Activated CD4-positive, alpha-beta T cell treated with anti-CD3 and anti-CD28 coated beads, Interleukin-10, Interleukin-2, amounts not matched to agents 100 ng/mL and 50 ng/mL, durations not matched to agents 16 hours and 8 hours (primary cell): ENCODE results near the gene TLCD3A.
"Not testable (repeated sequence)": the region's sequence is repeated elsewhere in the genome, so short reads cannot be mapped to it uniquely, and the experiment has no call there.

Source experiments
- DNase-seq: peaks from one replicate; pipeline ENCODE4 v3.0.0-alpha.2; 2020

The TLCD3A gene

GRCh38 chr17:732067-732901 is at the start of gene TLCD3A:
TSS of gene TLCD3A (plus strand) at chr17:732596. CDS start at chr17:732648, 52 bp downstream.
- peak; percentile 65 for DNase-seq

GRCh38 chr17:683040-683439 is 49.4 kb upstream of the TLCD3A start:
- DNase-seq: no peak

DNA sequence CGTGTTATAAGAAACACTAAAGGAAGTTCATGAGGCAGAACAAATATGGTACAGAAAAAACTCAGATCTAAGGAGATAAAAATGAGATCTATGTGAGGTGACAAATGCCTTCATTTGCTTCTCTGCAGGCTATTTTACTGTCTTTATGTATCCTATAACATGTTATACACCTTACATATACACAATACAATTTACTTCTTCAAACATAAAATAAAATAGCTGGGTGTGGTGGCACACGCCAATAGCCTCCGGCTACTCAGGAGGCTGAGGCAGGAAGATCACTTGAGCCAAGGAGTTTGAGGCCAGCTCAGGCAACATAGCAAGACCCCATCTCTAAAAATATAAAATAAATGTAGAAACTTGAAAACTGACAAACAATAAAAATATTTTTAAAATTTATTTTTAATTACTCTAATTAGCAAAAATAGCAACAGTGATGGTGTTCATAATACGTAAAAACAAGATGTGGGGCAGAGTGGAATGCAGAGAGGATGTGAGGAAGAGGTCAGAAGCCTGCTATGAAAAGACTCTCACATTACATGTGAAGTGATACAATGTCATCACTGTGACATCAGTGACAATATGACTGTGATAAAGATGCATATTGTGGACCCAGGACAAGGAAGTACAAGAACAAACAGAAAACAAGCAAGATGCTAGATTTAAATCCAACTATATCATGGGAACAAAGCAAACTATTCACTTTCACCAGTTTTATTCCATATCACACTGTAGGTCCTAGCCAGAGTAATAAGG is 48.7 kb upstream of the TLCD3A start:
- no peak for DNase-seq

DNA sequence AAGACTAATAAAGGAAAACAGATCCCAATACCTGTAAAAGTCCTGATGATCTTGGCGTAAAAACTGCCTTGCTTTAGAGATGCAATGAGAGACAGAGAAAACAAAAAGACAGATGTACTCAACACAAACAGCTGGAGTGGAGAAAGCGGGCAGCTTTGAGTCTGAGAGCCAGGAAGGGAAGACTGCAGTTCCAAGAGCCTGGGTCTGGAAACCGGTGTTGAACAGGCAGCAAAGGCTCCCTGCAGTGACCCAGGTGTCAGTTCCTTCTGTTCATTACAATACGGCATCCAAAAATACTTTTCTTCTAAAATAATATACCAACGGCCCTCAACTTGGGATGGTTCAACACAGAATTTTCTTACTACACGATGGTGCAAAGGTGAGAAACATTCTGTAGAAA is 47.4 kb upstream of the TLCD3A start:
- DNase-seq: no peak

DNA sequence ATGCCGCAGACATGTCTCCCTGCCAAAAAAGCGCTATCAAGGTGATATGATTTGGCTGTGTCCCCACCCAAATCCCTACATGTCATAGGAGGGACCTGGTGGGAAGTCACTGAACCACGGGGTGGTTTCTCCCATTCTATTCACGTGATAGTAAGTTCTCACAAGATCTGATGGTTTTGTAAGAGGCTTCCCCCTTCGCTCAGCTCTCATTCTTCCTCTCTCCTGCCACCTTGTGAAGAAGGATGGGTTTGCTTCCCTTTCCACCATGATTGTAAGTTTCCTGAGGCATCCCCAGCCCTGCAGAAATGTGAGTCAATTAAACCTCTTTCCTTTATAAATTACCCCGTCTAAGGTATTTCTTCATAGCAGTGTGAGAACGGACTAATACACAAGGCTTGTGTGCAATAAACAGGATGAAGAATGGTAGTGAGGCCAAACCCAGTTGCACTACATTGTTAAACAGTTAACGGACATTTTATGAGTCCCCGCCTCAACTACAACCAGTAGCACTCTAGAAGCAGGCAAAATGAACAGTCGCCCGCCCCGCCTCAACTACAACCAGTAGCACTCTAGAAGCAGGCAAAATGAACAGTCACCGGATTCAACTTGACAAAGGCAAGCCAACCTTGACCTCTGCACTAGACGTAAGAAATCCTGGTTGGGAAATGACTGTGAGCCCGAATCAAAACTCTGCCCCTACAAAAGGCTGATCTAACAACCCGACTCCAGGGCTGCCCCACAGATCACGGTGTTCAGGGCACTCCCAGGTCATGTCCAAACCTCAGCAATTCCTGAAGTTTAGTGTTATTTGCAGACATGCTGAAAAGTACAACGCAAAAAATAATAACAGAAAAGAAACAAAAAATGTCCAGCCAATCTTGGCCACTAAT is 44.1 kb upstream of the TLCD3A start:
- DNase-seq: peak; percentile 10

GRCh38 chr17:689556-690275 is 42.7 kb upstream of the TLCD3A start:
- DNase-seq: no peak

GRCh38 chr17:690361-690760 is 42.0 kb upstream of the TLCD3A start:
- no peak for DNase-seq

DNA sequence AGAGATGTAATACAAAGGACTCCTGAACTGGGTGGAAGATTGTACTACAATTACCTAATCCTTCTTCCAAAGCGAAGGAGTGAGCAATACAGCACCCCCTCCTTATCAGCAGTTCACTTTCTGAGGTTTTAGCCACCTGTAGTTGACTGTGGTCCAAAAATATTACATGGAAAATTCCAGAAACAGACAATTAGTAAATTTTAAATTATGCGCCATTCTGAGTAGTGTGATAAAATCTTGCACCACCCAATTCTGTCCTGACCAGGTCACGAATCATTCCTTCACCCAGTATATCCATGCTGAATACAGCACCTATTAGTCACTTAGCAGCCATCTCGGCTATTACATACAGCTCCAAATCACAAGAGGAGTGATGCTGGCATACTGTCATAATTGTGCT is 41.0 kb upstream of the TLCD3A start:
- DNase-seq: no peak

DNA sequence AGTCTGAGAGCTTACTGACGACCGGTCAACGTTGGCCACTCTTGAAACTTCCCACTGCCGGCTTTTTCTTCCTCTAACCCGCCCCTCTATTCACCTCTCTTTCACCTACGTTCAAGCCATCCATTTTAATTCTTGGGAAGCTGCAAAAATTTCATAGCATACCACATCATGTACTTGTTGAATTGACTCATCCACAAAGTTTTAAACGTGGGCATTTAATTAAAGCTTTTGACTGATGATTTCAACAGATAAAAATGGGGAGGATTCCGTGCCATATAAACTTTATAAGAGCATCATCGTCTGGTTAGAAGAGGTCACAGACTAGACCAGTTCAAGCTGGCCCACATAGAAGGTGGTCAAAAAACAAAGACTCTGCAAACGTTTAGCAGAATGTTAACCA is 40.3 kb upstream of the TLCD3A start:
- no peak for DNase-seq

DNA sequence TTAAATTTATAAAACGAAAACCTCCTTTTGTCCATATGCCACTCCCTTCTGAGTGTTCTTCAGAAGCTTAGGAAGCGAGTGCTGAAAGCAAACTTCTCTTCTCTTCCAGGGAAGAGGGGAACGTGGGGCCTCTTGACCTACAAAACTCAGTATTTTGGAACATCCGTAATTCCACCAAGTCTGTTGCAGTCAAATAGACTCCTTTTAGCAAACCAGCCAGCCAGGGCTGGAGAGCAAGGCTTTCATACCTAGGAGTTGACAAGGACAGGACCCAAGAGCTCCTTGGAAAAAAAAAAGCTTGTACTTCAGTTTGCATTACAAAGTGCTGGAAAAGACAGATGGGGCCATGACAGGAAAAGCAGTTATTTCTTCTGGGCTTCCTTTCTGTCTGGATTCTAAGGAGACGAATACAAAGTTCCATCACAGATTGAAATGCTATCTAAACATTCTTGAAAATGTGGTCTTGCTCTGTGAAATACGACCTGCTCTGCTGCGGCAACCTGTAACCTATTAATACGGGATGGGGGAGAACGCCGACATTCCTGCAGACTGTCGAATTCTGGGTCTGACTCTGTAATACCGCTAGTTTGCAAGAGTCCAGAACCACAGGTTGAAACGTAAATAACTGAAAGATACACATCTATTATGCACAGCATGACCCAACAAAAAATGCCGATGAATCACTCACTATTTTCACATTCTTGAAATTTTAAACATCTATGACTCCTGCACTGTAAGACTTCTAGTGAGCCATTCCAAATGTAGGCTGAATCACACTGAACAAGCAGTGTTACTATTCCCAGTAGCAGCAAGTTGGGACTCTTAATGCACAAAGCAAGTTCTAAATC is 38.4 kb upstream of the TLCD3A start:
- DNase-seq: no peak

GRCh38 chr17:696369-696768 is 36.0 kb upstream of the TLCD3A start:
- DNase-seq: no peak

DNA sequence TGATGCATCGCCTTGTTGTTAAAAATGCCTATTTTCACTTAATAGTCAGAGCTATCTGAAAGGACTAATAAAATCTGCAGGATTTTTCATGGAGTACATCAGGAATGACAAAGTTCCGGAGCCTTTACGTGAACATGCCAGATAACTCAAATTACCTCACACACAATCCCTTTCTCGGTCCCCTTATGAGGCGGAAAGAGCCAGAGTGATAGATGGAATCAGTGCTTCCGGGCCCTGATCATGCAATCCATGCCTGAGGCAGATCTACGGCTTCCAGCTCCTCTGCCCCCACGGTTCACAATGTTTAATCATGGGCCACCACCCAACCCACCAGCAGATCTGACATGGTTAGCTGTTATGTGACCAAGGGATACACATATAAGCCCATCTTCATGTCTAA is 34.7 kb upstream of the TLCD3A start:
- DNase-seq: no peak

- DNase-seq: not testable (repeated sequence)
Measured at GRCh38 chr17:698096-698495, 34.3 kb upstream of the TLCD3A start.

DNA sequence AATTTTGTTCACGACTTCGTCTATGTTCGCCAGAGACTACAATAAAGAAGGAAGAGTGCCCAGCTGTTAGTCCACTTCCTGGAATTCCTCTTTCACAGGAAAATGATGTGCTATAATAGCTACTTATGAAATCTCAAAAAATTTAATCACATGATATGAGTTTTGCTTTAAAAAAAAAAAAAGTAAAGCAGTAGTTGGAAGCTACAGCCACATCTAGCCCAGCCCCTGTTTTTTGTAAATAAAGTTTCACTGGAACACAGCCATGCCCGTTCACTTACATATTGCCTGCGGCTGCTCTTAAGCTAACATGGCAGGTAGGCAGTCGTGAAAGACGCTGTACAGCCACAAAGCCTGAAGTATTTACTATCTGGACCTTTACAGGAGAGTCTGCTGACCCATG is 33.1 kb upstream of the TLCD3A start:
- no peak for DNase-seq

- DNase-seq: peak; percentile 51
Measured at GRCh38 chr17:700504-701094, 31.8 kb upstream of the TLCD3A start.

- no peak for DNase-seq
Measured at GRCh38 chr17:703081-703875, 29.1 kb upstream of the TLCD3A start.

DNA sequence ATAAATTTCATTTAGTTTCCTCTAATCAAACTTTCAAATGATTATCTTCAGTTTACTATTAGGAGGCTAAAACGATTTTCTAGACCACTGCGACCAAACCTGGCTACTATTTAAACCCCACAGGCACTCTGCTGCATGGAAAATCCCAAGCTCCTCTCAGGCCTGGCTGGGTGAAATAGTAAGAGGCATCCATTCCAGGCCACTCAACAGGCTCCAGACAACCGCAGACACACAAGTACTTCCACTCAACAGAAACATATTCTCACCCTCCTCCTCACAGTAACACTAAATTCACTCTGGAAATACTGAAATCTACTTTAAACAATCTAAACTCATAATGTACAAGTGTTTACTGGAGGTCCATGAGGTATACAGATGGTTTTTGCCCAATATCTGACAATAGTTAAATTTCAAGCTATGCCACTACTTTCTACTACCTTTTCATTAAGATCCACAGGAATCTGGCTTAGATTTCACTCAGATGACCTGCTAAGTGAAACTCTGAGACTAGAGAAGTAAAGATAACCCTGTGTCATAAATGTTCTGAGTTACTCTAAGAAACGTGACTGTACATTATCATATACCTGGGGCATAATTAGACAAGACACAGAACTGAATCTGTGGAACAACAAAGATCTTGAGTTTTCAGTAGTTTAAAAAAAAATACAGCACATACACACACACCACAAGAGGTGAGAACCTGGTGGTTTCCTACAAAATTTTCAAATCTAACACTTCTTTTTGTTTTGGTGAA is 28.1 kb upstream of the TLCD3A start:
- no peak for DNase-seq

GRCh38 chr17:705011-705410 is 27.4 kb upstream of the TLCD3A start:
- no peak for DNase-seq

DNA sequence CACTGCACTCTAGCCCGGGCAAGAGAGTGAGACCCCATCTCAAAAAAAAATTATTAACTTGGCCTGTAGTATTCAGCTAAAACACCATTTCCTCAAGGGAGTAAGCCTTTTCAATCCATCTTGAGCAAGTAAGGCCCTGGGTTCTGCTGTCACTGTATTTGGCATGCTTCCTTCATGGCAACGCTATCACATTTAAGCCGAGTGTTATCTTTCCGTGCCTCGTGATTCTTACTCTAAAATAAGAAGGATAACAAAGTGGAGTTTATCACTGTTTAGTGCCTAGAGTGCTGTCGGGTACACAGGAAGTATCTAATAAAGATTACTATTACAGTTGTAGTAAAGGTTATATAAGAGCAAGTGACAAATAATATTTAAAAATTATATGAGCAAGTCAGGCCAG is 26.5 kb upstream of the TLCD3A start:
- DNase-seq: no peak

DNA sequence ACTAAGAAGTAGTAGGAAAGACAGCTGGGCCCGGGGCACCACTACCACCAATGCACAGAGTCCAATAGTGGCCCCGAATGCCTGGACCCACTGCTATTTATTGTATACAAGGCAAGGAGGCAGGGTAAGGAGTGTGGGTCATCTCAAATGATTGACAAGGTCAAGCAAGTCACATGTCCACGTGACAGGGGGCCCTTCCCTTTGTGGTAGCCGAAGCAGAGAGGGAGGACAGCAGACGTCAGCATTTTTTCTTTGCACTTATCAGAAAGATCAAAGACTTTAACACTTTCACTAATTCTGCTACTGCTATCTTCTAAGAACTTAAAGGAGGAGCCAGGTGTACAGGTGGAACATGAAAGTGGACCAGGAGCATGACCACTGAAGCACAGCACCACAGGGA is 24.3 kb upstream of the TLCD3A start:
- no peak for DNase-seq
